HG02588 (cell line): ENCODE results near the gene GOLGA2.

Source experiments
- ATAC-seq: cut with Tn5 transposase; IDR thresholded peaks from one replicate; pipeline ENCODE4 v1.9.1; 2021; ENCODE audit warnings: mild to moderate bottlenecking, moderate library complexity; ENCODE audit not compliant: unreplicated experiment

Gene GOLGA2, protein sequence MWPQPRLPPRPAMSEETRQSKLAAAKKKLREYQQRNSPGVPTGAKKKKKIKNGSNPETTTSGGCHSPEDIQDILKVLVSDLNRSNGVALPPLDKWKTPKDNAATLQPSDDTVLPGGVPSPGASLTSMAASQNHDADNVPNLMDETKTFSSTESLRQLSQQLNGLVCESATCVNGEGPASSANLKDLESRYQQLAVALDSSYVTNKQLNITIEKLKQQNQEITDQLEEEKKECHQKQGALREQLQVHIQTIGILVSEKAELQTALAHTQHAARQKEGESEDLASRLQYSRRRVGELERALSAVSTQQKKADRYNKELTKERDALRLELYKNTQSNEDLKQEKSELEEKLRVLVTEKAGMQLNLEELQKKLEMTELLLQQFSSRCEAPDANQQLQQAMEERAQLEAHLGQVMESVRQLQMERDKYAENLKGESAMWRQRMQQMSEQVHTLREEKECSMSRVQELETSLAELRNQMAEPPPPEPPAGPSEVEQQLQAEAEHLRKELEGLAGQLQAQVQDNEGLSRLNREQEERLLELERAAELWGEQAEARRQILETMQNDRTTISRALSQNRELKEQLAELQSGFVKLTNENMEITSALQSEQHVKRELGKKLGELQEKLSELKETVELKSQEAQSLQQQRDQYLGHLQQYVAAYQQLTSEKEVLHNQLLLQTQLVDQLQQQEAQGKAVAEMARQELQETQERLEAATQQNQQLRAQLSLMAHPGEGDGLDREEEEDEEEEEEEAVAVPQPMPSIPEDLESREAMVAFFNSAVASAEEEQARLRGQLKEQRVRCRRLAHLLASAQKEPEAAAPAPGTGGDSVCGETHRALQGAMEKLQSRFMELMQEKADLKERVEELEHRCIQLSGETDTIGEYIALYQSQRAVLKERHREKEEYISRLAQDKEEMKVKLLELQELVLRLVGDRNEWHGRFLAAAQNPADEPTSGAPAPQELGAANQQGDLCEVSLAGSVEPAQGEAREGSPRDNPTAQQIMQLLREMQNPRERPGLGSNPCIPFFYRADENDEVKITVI

DNA sequence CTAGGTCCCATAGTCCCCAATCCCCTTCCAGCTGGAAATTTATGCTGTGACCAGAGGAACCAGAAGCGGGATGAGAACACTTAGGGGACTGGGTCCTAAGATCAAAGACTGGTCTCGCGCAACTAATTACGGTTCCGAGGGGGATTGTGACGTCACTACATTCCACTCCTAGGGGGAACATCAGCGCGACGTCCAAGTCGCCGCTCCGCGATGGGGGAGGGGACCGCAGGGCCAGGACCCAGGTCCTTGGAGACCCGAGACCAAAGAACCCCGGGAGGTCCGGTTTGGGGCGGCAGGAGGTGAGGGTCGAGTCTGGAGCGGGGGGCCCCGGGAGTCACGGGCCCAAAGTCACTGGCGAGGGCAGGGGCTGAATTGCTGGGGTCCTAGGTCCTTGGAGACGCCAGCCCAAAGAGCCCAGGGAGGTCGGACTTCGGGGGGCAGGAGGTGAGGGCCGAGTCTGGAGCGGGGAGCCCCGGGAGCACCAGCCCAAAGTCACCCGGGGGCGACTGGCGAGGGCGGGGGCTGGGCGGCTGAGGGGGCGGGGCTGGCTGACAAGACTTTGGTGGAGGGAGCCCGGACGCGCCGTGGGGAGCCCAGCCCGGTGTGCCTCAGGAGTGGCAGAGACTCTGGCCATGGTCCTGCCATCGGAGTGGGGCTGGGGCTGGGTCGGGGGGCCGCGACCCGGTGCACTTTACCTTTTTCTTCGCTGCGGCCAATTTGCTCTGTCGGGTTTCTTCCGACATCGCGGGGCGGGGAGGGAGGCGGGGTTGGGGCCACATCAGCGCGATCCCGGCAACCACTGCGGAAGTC is at the start of gene GOLGA2:
Gene GOLGA2 (minus strand): TSS at position 810 of the 810 bp plus-strand sequence. CDS start 31 bp downstream, at position 779.
- peak; percentile 50 for ATAC-seq

DNA sequence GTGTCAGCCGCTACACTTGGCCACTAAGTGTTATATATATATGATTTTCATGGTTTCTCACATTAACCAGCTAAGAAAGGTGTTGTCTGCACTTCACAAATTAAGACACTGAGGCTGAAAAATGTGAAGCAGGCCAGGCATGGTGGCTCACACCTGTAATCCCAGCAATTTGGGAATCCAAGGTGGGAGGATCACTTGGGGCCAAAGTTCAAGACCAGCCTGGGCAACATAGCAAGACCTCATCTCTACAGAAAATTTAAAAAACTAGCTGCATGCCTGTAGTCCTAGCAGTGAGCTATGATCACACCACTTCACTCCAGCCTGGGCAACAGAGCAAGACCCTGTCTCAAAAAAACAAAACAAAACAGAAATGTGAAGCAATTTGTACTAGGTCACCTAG is 48.6 kb upstream of the GOLGA2 start:
- ATAC-seq, result no peak

DNA sequence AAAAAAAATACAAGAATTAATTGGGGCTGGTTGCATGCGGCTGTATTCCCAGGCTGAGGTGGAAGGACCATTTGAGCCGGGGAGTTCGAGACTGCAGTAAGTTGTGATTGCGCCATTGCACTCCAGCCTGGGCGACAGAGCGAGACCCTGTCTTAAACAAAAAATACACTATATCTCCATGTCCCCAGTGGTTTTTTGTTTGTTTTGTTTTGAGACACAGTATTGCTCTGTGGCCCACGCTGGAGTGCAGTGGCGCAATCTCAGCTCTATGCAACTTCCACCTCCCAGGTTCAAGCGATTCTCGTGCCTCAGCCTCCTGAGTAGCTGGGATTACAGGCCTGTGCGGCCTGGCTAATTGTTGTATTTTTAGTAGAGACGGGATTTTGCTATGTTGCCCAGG is 48.0 kb upstream of the GOLGA2 start:
- no peak for ATAC-seq

DNA sequence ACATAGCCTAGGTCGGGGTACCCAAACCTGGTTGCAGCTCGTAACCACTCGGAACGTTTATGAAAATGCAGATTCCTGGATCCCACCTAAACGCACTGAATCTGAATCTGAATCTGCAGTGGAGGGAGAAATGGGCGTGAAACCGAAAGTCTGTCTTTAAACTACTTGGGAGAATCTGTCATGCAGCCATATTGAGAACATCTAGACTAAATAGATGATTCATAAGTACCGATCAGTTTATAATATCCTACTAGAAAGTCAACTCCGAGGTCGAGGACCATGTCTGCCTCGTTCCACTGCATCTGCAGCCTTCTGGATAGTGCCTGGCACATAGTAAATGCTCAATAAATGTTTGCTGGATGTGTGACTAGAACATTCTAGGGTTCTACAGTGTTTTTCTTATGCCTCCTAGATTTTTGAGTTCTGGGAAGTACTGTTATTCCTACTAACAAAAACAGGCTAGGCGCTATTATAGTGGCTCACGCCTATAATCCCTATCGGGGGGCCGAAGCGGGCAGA is 47.5 kb upstream of the GOLGA2 start:
- ATAC-seq, result no peak

GRCh38 chr9:128322404-128323211 is 46.8 kb upstream of the GOLGA2 start, which contains the start of the genes COQ4 and TRUB2:
COQ4 (plus strand) TSS chr9:128322839; CDS start chr9:128322859, 20 bp downstream.
TRUB2 (minus strand) TSS chr9:128322447; CDS start chr9:128322408, 39 bp downstream.
- ATAC-seq, result peak; percentile 78

DNA sequence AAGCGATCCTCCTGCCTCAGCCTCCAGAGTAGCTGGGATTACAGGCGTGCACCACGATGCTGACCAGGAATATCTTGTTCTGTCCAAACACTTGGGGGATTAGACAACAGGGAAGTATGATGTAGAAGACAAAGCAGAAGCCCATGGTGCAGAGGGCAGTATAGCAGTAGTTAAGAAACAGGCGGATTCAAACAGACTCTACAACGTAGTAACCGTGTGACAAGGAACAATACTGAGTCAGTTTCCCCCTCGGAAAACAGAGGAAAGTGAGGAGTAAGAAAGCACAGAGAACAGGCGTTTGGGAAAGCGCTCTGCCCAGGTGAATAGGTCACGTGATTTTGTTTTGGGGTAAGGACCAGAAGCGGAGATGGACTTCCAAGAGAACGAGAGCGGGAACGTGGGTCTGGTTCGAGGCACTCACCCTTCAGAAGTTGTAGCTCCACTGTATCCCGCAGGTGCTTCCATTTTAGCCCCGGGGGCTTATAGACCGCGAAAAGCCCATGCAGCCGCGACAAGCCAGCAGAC is 46.1 kb upstream of the GOLGA2 start:
- peak; percentile 6 for ATAC-seq

DNA sequence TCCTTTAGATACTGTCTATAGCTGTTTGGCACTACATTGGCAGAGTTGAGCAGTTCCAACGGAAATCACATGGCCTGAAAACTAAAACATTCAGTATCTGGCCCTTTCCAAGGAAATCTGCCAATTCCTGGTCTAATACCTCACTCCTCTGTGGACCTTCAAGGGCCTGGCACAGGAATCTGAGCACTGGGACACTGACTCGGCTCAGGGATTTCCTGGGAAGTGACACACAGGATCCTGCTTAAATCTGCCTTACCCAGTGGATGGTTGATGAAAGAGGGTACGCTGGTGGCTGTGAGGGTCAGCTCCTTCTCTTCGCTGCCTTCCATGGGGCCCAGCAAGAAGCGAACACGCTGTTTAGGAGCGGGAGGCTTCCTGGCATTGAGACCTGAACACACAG is 45.5 kb upstream of the GOLGA2 start:
- no peak for ATAC-seq

DNA sequence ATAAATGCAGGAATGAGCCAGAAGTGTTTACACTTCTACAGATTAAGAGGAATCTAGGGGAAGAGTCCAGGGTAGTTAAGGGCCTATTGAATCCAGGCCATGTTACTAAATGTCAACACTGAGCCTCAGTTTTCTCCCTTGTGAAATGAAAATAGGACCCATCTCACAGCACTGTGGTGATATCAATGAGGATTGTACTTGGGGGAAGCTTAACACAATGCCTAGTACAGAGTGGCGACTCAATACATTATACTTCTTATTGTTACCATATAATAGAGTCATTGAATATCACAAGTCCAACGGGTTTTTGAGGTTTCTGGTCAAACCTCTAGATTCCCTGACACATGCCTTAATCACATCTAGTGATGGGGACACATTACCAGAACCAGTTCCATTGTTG is 41.8 kb upstream of the GOLGA2 start:
- no peak for ATAC-seq

DNA sequence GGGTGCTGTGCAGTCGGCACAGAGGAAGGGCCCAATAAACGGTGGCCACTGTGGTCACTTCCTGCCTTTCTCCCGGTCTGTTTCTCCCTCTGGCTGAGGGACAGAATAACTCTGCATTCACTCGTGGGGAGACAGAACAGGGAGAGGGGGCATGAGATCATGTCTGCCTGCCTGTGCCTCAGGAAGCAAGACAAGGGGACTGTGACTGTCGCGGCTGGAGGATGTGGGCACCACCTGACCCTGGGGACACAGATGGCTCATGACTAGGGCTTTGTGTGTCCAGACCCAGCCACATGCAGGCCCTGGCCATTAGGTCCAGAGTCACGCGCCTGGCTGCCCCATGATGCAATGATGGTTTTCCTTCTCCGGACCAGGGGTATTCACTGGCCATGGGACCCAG is 40.6 kb upstream of the GOLGA2 start:
- ATAC-seq, result no peak

- ATAC-seq, result no peak
These were observed 38.9 kb upstream of the GOLGA2 start for GRCh38 chr9:128314697-128315096.

GRCh38 chr9:128310461-128310860 is 34.7 kb upstream of the GOLGA2 start:
- no peak for ATAC-seq

DNA sequence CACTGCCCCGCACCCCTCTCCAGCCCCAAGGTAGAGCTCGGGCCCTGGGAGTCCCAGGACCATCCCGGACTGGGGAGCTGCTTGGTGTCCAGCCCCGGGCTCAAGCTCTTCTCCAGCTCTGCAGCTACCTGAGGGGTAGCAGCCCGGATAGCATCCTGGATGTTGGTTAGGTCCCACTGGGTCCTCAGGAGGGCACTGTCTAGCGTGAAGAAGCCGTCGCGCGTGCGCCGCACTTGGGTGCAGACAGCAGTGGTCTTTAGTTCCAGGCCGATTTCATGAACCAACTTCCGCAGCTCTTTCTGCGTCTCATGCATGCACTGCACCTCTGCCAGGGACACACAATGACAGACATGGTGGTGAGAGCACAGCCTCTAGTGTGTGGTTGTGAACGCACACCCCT is 33.7 kb upstream of the GOLGA2 start:
- no peak for ATAC-seq

GRCh38 chr9:128304971-128305288 is 29.1 kb upstream of the GOLGA2 start:
- no peak for ATAC-seq

GRCh38 chr9:128304136-128304970 is 28.5 kb upstream of the GOLGA2 start:
- ATAC-seq, result no peak

- ATAC-seq, result no peak
These were observed 23.0 kb upstream of the GOLGA2 start for GRCh38 chr9:128298535-128299482.

- no peak for ATAC-seq
These were observed 21.5 kb upstream of the GOLGA2 start for GRCh38 chr9:128297221-128297773.
